Measurements from ENCODE around the gene NBAS.

Gene NBAS

GRCh38 chr2:15560988-15561573 lies at the start of gene NBAS:
TSS of gene NBAS (minus strand) at chr2:15561334. CDS start at chr2:15561304, 30 bp downstream.
- POLR2A ChIA-PET: interaction anchor here (1.0 kb wide), 1 partner anchor 8 kb away, joined by 3 read pairs; no protein-coding TSS in a partner anchor
- TF ChIP-seq, protein P1, sequence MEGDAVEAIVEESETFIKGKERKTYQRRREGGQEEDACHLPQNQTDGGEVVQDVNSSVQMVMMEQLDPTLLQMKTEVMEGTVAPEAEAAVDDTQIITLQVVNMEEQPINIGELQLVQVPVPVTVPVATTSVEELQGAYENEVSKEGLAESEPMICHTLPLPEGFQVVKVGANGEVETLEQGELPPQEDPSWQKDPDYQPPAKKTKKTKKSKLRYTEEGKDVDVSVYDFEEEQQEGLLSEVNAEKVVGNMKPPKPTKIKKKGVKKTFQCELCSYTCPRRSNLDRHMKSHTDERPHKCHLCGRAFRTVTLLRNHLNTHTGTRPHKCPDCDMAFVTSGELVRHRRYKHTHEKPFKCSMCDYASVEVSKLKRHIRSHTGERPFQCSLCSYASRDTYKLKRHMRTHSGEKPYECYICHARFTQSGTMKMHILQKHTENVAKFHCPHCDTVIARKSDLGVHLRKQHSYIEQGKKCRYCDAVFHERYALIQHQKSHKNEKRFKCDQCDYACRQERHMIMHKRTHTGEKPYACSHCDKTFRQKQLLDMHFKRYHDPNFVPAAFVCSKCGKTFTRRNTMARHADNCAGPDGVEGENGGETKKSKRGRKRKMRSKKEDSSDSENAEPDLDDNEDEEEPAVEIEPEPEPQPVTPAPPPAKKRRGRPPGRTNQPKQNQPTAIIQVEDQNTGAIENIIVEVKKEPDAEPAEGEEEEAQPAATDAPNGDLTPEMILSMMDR (IDR thresholded peaks at IDR 0.05; ENCODE audit: insufficient read depth, low read length, missing control alignments): no peak
- CTCF ChIA-PET: interaction anchor here (1.1 to 9.6 kb wide), 3 partner anchors 17 to 382 kb away, joined by 3 to 111 read pairs (median 5); no protein-coding TSS in a partner anchor
- H3K4me3 ChIP-seq (ENCODE audit: low read depth, low read length): peak within 1 kb of the TSS; percentile 94
- DNase-seq (ENCODE audit: low read depth, low spot score): peak; percentile 41

DNA sequence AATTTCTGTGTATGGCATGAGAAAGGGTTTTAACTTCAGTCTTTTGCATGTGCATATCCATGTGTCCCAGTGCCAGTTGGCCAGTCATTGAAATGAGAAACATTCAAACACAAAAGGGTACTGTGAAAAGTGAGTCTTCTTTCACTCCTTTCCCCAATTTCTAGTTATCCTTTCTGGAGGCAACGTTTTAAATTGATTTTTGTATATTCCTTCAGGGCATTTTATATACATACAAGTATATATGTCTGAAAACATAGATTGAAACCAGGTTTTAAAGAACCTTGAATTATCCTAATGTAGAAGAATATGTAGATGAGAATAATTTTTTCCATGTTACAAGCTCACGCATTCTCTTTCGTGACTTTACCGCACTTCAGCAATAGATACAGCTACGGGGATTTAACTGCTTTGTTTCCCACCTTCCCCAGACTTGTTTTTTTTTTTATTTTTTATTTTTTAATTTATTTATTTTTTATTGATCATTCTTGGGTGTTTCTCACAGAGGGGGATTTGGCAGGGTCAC lies 49.4 kb upstream of the NBAS start:
- ChIA-PET POLR2A (no interaction called here), CTCF (no interaction called here)
- DNase-seq (ENCODE audit: low read depth, low spot score): no peak

DNA sequence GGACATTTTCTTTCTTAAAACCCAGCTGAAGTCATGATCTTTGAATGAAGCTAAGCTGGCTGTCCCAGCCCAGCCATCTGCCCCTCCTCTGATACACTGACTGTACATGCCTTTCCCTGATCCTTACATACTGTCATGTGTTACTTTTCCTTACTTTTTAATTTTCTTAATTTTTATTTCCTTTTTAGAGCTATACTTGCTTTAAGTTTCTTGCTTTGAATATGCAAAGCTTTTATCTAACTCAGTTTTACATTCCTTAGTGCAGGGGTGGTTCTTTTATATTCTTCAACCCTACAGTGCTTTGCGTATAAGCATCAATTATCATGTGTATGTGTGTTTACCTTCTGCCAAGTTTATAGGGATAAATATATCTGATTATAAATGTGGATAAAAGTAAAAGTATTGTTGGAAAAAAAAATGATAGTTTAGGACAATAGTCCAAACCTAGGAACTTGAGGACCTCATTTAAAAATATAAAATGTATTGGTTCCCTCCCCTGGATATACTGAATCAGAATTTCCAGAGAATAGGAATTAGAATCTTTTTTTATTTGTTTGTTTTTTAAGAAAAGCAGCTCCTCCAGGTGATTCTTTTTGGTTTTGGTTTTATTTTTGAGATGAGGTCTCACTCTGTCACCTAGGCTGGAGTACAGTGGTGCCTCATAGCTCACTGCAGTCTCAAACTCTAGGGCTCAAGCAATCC lies 48.4 kb upstream of the NBAS start:
- POLR2A ChIA-PET: interaction anchor here (0.7 kb wide), 1 partner anchor 408 kb away, joined by 4 read pairs; no protein-coding TSS in a partner anchor

More for the DNA sequence above, 49.4 kb upstream of the NBAS start:
- no peak overlapping the region for H3K4me3 ChIP-seq (ENCODE audit: low read depth, low read length)
- TF ChIP-seq, protein P1 (IDR thresholded peaks at IDR 0.05; ENCODE audit: insufficient read depth, low read length, missing control alignments): no peak

DNA sequence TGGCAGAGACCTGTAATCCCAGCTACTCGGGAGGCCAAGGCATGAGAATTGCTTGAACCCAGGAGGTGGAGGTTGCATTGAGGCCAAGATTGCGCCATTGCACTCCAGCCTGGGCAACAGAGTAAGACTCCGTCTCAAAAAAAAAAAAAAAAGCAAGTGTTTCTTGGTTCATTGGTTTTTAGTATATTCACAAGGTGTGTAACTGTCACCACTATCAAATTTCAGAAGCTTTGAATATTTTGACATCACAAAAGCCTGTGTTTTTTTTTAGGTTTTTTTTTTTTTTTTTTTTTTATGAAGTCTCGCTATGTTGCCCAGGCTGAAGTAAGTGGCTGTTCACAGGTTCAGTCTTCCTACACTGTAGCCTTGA lies 47.2 kb upstream of the NBAS start:
- ChIA-PET POLR2A (interaction anchor here (0.7 kb wide), 1 partner anchor 22 kb away, joined by 3 read pairs; no protein-coding TSS in a partner anchor), CTCF (no interaction called here)
- H3K4me3 ChIP-seq (ENCODE audit: low read depth, low read length): no peak overlapping the region
- TF ChIP-seq, protein P1 (IDR thresholded peaks at IDR 0.05; ENCODE audit: insufficient read depth, low read length, missing control alignments): no peak
- no peak for DNase-seq (ENCODE audit: low read depth, low spot score)

More for the DNA sequence above, 48.4 kb upstream of the NBAS start:
- DNase-seq (ENCODE audit: low read depth, low spot score): no peak
- TF ChIP-seq, protein P1 (IDR thresholded peaks at IDR 0.05; ENCODE audit: insufficient read depth, low read length, missing control alignments): no peak
- no peak overlapping the region for H3K4me3 ChIP-seq (ENCODE audit: low read depth, low read length)
- CTCF ChIA-PET: no interaction called here

- ChIA-PET CTCF (no interaction called here), POLR2A (no interaction called here)
- no peak for DNase-seq (ENCODE audit: low read depth, low spot score)
- no peak overlapping the region for H3K4me3 ChIP-seq (ENCODE audit: low read depth, low read length)
- TF ChIP-seq, protein P1 (IDR thresholded peaks at IDR 0.05; ENCODE audit: insufficient read depth, low read length, missing control alignments): no peak
These were observed 46.7 kb upstream of the NBAS start for GRCh38 chr2:15607709-15608391.

All from AG04449 (cell line).